Fibroblast of pulmonary artery (primary cell): ENCODE measurements around the gene RALGAPA2.
"Not testable (repeated sequence)": the region's sequence is repeated elsewhere in the genome, so short reads cannot be mapped to it uniquely, and the experiment has no call there.

Experiments used
- DNase-seq: peaks from one replicate; pipeline ENCODE4 v3.0.0-alpha.2; 2010; ENCODE audit warnings: low read depth
- H3K4me3 ChIP-seq: replicated peaks from 2 replicates; pipeline ENCODE4 v1.5.1; 2011; ENCODE audit warnings: low read depth, mild to moderate bottlenecking, control low read depth, low read length, moderate library complexity
- CTCF ChIP-seq: IDR thresholded peaks from 2 replicates; pipeline ENCODE4 v1.5.1; 2011; ENCODE audit warnings: mild to moderate bottlenecking, control low read depth, low read length, inconsistent platforms; ENCODE audit errors: missing control alignments

RALGAPA2 gene

GRCh38 chr20:20547221-20547875 is 165.1 kb downstream of the RALGAPA2 start:
- no peak overlapping the region for H3K4me3 ChIP-seq
- no peak for TF ChIP-seq CTCF
- DNase-seq, result peak; percentile 4

- H3K4me3 ChIP-seq, result no peak overlapping the region
- TF ChIP-seq CTCF, result no peak
- no peak for DNase-seq
These were observed 166.0 kb downstream of the RALGAPA2 start for GRCh38 chr20:20546402-20546801.

- not testable (repeated sequence) for H3K4me3 ChIP-seq, DNase-seq
These were observed 169.1 kb downstream of the RALGAPA2 start for GRCh38 chr20:20543348-20543747.

- DNase-seq, result no peak
- H3K4me3 ChIP-seq, result no peak overlapping the region
- TF ChIP-seq CTCF, result no peak
These were observed 176.1 kb downstream of the RALGAPA2 start for GRCh38 chr20:20536240-20536933.

- no peak overlapping the region for H3K4me3 ChIP-seq
- DNase-seq, result no peak
- TF ChIP-seq CTCF, result no peak
These were observed 177.4 kb downstream of the RALGAPA2 start for GRCh38 chr20:20535051-20535450.

DNA sequence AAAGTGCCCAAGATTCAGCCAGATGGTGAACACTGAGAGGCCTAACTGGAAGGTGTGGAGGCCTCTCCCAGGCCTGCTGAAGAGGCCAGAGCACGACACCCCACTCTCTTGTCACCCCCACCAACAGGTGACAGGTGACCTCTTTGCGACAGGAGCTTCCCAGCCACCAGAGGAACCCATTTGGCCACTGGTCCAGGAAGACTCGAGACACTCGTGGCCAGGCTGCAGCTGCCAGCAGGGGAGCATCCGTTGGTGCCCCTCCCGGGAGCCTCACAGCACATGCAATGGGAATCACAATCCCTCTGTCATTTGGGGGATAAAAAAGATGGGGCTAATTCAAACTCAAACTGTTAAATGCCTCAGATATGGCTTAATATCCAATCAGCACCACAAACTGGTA is 181.2 kb downstream of the RALGAPA2 start:
- no peak for DNase-seq
- TF ChIP-seq CTCF, result no peak
- H3K4me3 ChIP-seq, result no peak overlapping the region

GRCh38 chr20:20530428-20531151 is 181.9 kb downstream of the RALGAPA2 start:
- DNase-seq, result no peak
- no peak for TF ChIP-seq CTCF
- H3K4me3 ChIP-seq, result no peak overlapping the region
